ENCODE data around the gene SRGAP1. TPM values are rescaled to one million over a fixed set of nuclear protein-coding genes. Genes with fewer than 3 reads are reported as not detected.

Gene SRGAP1
- total and polyA plus RNA-seq, 9 of the 15 experiments (the other 6 are each of a cell fraction or from before 2014, with no cell fraction given), result 0.01 to 0.13 (median 0.04) TPM; not detected in 3

DNA sequence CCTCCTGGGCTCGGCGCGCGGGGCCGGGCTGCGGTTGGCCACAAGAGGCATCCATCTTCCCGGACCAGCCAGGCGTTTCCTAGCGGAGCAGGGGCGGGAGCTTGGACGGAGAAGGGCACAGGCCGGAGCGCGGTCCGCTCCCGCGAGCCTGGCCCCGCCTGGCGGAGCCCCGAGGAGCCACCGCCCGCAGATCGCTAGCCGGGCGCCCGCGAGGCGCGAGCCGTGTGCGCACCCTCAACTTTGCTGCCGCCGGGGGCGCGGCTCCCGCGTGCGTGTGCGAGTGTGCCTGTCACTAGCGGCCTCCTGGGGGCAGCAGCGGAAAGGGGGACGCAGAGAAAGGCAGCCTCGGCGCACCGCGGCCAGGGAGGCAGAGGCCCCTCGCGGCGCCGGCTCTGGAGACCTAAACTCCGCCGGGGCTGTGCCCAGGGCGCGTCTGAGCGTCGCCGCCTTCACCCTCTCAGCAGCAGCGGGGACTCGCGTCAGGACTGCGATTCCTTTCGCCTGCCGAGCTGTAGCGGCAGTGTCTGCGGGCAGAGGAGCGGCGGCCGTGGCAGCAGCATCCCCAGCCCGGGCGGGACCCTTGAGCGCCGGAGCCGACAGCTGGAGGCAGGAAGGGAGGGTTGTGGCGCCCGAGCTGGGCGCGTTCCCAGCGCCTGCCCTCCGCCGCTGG is 644 bp upstream of the SRGAP1 start (continued):
- TF ChIP-seq ETV5 (CRISPR knock-in tag; IDR thresholded peaks at IDR 0.05; ENCODE audit: low read depth), result no peak
- peak; percentile 24; the same call in 1 of the 2 replicates for TF ChIP-seq GATAD2B (IDR thresholded peaks at IDR 0.05; ENCODE audit: borderline replicate concordance)
- TF ChIP-seq ZNF282 (CRISPR knock-in tag; IDR thresholded peaks at IDR 0.05), result peak; percentile 51; the same call in 1 of the 2 replicates
- TF ChIP-seq MAZ (CRISPR knock-in tag; conservative IDR thresholded peaks at IDR 0.05 in 1 of 2, IDR thresholded peaks at IDR 0.05 in 1 of 2), result peak; percentile 29 to 32; a peak in 1 of 4 replicates
- TF ChIP-seq, protein P1, sequence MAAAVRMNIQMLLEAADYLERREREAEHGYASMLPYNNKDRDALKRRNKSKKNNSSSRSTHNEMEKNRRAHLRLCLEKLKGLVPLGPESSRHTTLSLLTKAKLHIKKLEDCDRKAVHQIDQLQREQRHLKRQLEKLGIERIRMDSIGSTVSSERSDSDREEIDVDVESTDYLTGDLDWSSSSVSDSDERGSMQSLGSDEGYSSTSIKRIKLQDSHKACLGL (CRISPR knock-in tag; IDR thresholded peaks at IDR 0.05; ENCODE audit: borderline replicate concordance, poor library complexity, severe bottlenecking), result no peak
- no peak for TF ChIP-seq PCBP2 (IDR thresholded peaks at IDR 0.05; ENCODE audit: low read depth, low read length, poor library complexity, severe bottlenecking)
- TF ChIP-seq, protein P2, sequence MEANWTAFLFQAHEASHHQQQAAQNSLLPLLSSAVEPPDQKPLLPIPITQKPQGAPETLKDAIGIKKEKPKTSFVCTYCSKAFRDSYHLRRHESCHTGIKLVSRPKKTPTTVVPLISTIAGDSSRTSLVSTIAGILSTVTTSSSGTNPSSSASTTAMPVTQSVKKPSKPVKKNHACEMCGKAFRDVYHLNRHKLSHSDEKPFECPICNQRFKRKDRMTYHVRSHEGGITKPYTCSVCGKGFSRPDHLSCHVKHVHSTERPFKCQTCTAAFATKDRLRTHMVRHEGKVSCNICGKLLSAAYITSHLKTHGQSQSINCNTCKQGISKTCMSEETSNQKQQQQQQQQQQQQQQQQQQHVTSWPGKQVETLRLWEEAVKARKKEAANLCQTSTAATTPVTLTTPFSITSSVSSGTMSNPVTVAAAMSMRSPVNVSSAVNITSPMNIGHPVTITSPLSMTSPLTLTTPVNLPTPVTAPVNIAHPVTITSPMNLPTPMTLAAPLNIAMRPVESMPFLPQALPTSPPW (CRISPR knock-in tag; IDR thresholded peaks at IDR 0.05), result 0 out of 2 replicates have a peak, but pooled peaks have one; percentile 36
- TF ChIP-seq KLF6 (CRISPR knock-in tag; IDR thresholded peaks at IDR 0.05; ENCODE audit: borderline replicate concordance), result no peak
- TF ChIP-seq CBX3 (IDR thresholded peaks at IDR 0.05; ENCODE audit: borderline replicate concordance in 1 of 2, low read length in 2 of 2), result no peak
- peak; percentile 6 for TF ChIP-seq SP2 (IDR thresholded peaks at IDR 0.05; ENCODE audit: extremely low read depth, low read depth, low read length, poor library complexity, severe bottlenecking)
- TF ChIP-seq SAFB (IDR thresholded peaks at IDR 0.05; ENCODE audit: borderline replicate concordance, low read depth, low read length), result 0 out of 2 replicates have a peak, but pooled peaks have one; percentile 37
- no peak for TF ChIP-seq ZKSCAN1 (IDR thresholded peaks at IDR 0.05; ENCODE audit: low read depth, low read length)
- peak; percentile 80 for TF ChIP-seq FIP1L1 (IDR thresholded peaks at IDR 0.05; ENCODE audit: low read depth, low read length, poor library complexity, severe bottlenecking)
- peak; percentile 63 to 85 for TF ChIP-seq E2F6 (IDR thresholded peaks at IDR 0.05; ENCODE audit: borderline replicate concordance in 1 of 2, extremely low read depth in 1 of 2, insufficient read depth in 1 of 2, insufficient read length in 1 of 2, low read depth in 1 of 2, low read length in 1 of 2, poor library complexity in 1 of 2, severe bottlenecking in 1 of 2)
- TF ChIP-seq JUND (IDR thresholded peaks at IDR 0.05; ENCODE audit: borderline replicate concordance, low read depth, low read length), result peak; percentile 21; the same call in 1 of the 2 replicates
- no peak; the same call in 2 of the 3 replicates for TF ChIP-seq JUND (tag; IDR thresholded peaks at IDR 0.05; ENCODE audit: borderline replicate concordance, low read depth, low read length)

Measured in K562 (cell line).